OCI-LY3 (cell line): ENCODE data around the gene MTCL1.

Experiments used
- H2AFZ ChIP-seq: fragments of 200-600, 300-600 bp; shearing (Covaris generic); 2 replicates; pipeline ENCODE4 v1.6.0; 2014; ENCODE audit warnings: antibody characterized with exemption, low read depth, low read length
- H3K27ac ChIP-seq: fragments of 200-600, 300-600 bp; sonication (generic); 2 replicates; pipeline ENCODE4 v1.5.1; 2014; ENCODE audit warnings: mild to moderate bottlenecking, low read length, moderate library complexity, mixed read lengths
- H3K27me3 ChIP-seq: fragments of 200-600, 300-600 bp; sonication (generic); 2 replicates; pipeline ENCODE4 v1.6.1; 2014; ENCODE audit warnings: low read depth, low read length, mixed read lengths
- H3K36me3 ChIP-seq: fragments of 200-600, 300-600 bp; sonication (generic); replicated peaks from 2 replicates; pipeline ENCODE3; 2014; ENCODE audit warnings: low read depth, low read length, mixed read lengths
- H3K4me1 ChIP-seq: fragments of 300-600, 200-600 bp; sonication (generic); 2 replicates; pipeline ENCODE4 v1.6.1; 2014; ENCODE audit warnings: low read length, mixed read lengths
- H3K4me2 ChIP-seq: fragments of 200-600, 300-600 bp; sonication (generic); 2 replicates; pipeline ENCODE4 v1.6.1; 2014; ENCODE audit warnings: low read length, mixed read lengths
- H3K4me3 ChIP-seq: fragments of 300-600, 200-600 bp; sonication (generic); 2 replicates; pipeline ENCODE4 v1.5.1; 2014; ENCODE audit warnings: antibody characterized with exemption, mild to moderate bottlenecking, low read length, moderate library complexity
- H3K79me2 ChIP-seq: fragments of 300-600, 200-600 bp; shearing (Covaris generic); 2 replicates; pipeline ENCODE4 v1.6.1; 2014; ENCODE audit warnings: mild to moderate bottlenecking, low read length, mixed read lengths
- H3K9ac ChIP-seq: fragments of 300-600, 200-600 bp; shearing (Covaris generic); 2 replicates; pipeline ENCODE4 v1.6.0; 2014; ENCODE audit warnings: mild to moderate bottlenecking, low read length, moderate library complexity
- H3K9me3 ChIP-seq: fragments of 200-600, 300-600 bp; shearing (Covaris generic); 2 replicates; pipeline ENCODE4 v1.6.1; 2014; ENCODE audit warnings: low read length, mixed read lengths; ENCODE audit not compliant: insufficient read depth
- H4K20me1 ChIP-seq: fragments of 200-600, 300-600 bp; sonication (generic); 2 replicates; pipeline ENCODE4 v1.6.1; 2016; ENCODE audit warnings: low read length, mixed read lengths; ENCODE audit not compliant: insufficient read depth
- CTCF ChIP-seq: fragments of 200-600, 300-600 bp; sonication (generic); IDR thresholded peaks from 2 replicates; pipeline ENCODE4 v1.5.1; 2014; ENCODE audit warnings: antibody characterized with exemption, low read length, low read depth
- EZH2phosphoT487 ChIP-seq: fragments of 200-600 bp; shearing (Covaris generic); IDR thresholded peaks from 2 replicates; pipeline ENCODE4 v1.6.1; 2018; ENCODE audit warnings: antibody characterized with exemption, mixed run types, low read depth

The MTCL1 gene

DNA sequence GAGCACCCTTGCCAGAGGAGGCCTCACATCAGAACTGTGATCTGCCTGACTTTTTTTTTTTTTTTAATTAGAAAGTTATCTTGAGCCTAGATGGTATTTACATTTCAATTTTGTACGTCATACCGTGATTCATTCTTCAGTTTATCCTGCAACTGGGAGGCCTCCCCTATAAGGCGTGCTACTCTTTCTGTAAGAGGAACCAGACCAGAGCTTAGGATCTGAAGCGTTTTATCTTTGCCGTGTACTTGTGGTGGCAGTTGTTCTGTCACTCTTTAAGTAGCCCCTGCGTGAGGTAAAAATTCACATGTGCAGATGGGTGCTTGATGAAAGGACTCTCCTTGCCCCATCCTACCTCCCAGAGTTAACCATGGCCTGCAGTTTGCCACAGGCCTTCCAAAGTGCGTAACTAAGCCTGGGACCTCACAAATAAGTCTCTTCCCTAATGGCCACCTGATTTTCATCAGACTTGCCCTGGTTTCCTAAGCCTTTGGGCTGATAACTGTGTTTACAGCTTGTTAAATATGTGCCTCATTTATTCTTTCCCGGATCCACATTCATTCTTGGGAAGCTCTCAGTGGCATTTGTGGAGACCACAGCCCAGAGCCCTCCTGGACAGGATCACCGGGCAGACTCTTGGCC is 96.0 kb downstream of the MTCL1 start:
- no peak overlapping the region for H2AFZ ChIP-seq
- no peak overlapping the region for H3K9ac ChIP-seq
- H3K4me3 ChIP-seq: no peak overlapping the region
- no peaks in the 10 kb centered on the region for H3K27me3 ChIP-seq
- no peak for TF ChIP-seq EZH2phosphoT487
- TF ChIP-seq CTCF: no peak
- H3K79me2 ChIP-seq: no peaks in the 10 kb centered on the region
- H3K9me3 ChIP-seq: no peaks in the 10 kb centered on the region
- H3K27ac ChIP-seq: no peak overlapping the region
- H3K36me3 ChIP-seq: peaks cover 8% of the 10 kb centered on the region
- no peaks in the 10 kb centered on the region for H3K4me1 ChIP-seq
- no peaks in the 10 kb centered on the region for H4K20me1 ChIP-seq
- no peak overlapping the region for H3K4me2 ChIP-seq

DNA sequence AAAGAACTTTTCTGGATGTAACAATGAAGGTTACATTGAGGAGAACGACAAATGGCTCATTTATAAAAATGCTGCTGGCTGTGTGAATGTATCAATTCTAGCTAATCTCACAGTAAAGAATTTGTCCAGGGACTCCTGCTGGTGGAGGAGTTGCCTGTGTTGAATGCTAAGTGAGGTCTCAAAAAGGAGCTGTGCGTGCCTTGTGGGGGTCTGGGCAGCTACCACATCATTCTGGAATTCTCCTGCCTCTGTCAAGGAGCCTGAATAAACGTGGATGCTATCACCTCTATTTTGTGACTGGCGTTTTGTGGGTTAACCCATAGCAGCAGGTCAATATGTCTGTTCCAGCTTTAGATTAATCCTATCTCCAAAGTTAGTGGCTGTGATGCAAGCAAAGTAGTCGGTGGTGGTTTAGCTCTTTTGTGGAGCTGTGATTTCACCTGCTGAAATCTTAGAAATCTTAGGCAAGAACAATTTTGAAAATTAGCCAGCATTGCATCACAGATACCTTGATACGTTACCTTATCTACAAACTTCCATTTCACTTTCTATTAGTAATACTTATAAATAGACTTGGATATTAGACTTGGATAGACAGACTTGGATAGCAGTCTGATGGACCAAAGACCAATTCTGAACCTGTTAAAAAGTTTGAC is 96.8 kb downstream of the MTCL1 start:
- Histone ChIP-seq H3K79me2 (no peaks in the 10 kb centered on the region), H3K36me3 (peaks cover 10% of the 10 kb centered on the region), H2AFZ (no peak overlapping the region), H3K9ac (no peak overlapping the region), H3K4me3 (no peak overlapping the region), H3K27ac (no peak overlapping the region), H3K4me2 (no peak overlapping the region), H4K20me1 (no peaks in the 10 kb centered on the region), H3K9me3 (no peaks in the 10 kb centered on the region), H3K27me3 (no peaks in the 10 kb centered on the region), H3K4me1 (no peaks in the 10 kb centered on the region)
- TF ChIP-seq CTCF (no peak), EZH2phosphoT487 (no peak)

- H3K36me3 ChIP-seq: peaks cover 15% of the 10 kb centered on the region
- no peak overlapping the region for H3K9ac ChIP-seq
- H3K4me3 ChIP-seq: no peak overlapping the region
- H3K4me2 ChIP-seq: no peak overlapping the region
- no peak overlapping the region for H2AFZ ChIP-seq
- no peaks in the 10 kb centered on the region for H3K9me3 ChIP-seq
- TF ChIP-seq EZH2phosphoT487: no peak
- TF ChIP-seq CTCF: no peak
- H3K27me3 ChIP-seq: no peaks in the 10 kb centered on the region
- H3K79me2 ChIP-seq: no peaks in the 10 kb centered on the region
- no peak overlapping the region for H3K27ac ChIP-seq
- no peaks in the 10 kb centered on the region for H4K20me1 ChIP-seq
- H3K4me1 ChIP-seq: no peaks in the 10 kb centered on the region
Observed at GRCh38 chr18:8803063-8803795, 97.9 kb downstream of the MTCL1 start.

- Histone ChIP-seq H3K4me3 (no peak overlapping the region), H3K4me2 (no peak overlapping the region), H3K9ac (no peak overlapping the region), H3K27ac (no peak overlapping the region), H3K4me1 (no peaks in the 10 kb centered on the region), H2AFZ (no peak overlapping the region), H3K36me3 (peaks cover 15% of the 10 kb centered on the region), H3K9me3 (no peaks in the 10 kb centered on the region), H3K79me2 (no peaks in the 10 kb centered on the region), H3K27me3 (no peaks in the 10 kb centered on the region), H4K20me1 (no peaks in the 10 kb centered on the region)
- TF ChIP-seq EZH2phosphoT487: no peak
- TF ChIP-seq CTCF: no peak
Observed at GRCh38 chr18:8803957-8804356, 98.6 kb downstream of the MTCL1 start.
